ENCODE results near the gene CDKL2.

CDKL2 gene

DNA sequence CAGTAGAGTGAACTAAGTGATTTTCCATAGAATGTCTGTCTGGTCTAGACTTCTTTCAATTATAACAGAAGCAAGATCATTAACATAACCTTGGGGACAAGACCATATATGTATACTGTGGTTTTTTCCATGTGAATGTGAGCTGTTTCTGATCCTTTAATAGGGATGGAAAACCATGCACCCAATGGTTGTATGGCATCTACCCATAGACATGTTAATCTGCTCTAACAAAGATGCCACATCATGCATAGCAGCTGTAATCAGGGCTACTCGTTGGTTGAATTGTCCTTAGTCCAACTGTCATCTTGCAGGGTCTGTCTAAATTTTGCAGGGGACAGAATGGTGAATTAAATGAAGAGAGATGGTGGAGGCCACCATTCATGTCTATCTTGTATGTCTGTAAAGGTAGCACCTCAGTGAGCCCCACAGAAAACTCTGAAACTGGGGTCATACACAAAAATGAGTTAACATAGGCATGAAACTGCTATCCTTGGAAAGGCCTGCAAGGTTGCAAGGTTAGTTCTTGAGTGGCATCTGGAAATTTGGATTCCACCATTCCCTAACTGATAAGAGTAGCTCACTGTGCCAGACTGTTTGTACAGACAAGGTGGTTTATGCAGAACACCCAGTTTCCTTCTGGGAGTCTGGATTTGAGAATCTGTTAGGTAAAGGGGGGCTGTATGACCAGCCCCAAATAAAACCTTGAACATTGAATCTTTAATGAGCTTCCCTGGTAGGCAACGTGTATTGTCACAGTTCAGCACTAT is 99.6 kb downstream of the CDKL2 start:
- Histone ChIP-seq H3K27me3 (ENCODE audit: insufficient read depth, low read length, poor library complexity, severe bottlenecking) (no peaks in the 10 kb centered on the region), H3K4me3 (ENCODE audit: low read length, poor library complexity, severe bottlenecking) (no peak overlapping the region), H2AFZ (ENCODE audit: low read length) (no peak overlapping the region), H3K4me1 (ENCODE audit: insufficient read depth, low read length, poor library complexity, severe bottlenecking) (no peaks in the 10 kb centered on the region), H3K9ac (ENCODE audit: low read depth, low read length, poor library complexity, severe bottlenecking) (no peak overlapping the region), H3K36me3 (ENCODE audit: insufficient read depth, low read length) (peaks cover 49% of the 10 kb centered on the region), H3K9me2 (replicated peaks; ENCODE audit: low read depth, low read length) (no peaks in the 10 kb centered on the region), H3F3A (ENCODE audit: low read depth) (no peaks in the 10 kb centered on the region), H3K9me3 (ENCODE audit: insufficient read depth, low read depth, low read length) (0 out of 2 replicates have a peak, but pooled peaks cover 4% of the 10 kb centered on the region), H4K20me1 (ENCODE audit: insufficient read depth, low read length, poor library complexity, severe bottlenecking) (no peaks in the 10 kb centered on the region), H3K4me2 (ENCODE audit: low read depth, low read length, poor library complexity, severe bottlenecking) (no peak overlapping the region), H3K79me2 (ENCODE audit: insufficient read depth, low read length) (no peaks in the 10 kb centered on the region)
- TF ChIP-seq EZH2phosphoT487 (IDR thresholded peaks at IDR 0.05; ENCODE audit: borderline replicate concordance): no peak
- TF ChIP-seq, protein P1, sequence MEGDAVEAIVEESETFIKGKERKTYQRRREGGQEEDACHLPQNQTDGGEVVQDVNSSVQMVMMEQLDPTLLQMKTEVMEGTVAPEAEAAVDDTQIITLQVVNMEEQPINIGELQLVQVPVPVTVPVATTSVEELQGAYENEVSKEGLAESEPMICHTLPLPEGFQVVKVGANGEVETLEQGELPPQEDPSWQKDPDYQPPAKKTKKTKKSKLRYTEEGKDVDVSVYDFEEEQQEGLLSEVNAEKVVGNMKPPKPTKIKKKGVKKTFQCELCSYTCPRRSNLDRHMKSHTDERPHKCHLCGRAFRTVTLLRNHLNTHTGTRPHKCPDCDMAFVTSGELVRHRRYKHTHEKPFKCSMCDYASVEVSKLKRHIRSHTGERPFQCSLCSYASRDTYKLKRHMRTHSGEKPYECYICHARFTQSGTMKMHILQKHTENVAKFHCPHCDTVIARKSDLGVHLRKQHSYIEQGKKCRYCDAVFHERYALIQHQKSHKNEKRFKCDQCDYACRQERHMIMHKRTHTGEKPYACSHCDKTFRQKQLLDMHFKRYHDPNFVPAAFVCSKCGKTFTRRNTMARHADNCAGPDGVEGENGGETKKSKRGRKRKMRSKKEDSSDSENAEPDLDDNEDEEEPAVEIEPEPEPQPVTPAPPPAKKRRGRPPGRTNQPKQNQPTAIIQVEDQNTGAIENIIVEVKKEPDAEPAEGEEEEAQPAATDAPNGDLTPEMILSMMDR (conservative IDR thresholded peaks at IDR 0.05; ENCODE audit: low read length): no peak

Measured in Loucy (cell line).